GM12801 (cell line): ENCODE data around the gene C2orf42.

ENCODE experiments used
- CTCF ChIP-seq: IDR thresholded peaks from one replicate; pipeline ENCODE4 v1.5.1; 2011; ENCODE audit warnings: control low read depth; ENCODE audit not compliant: insufficient read length; ENCODE audit errors: extremely low read depth

Gene C2orf42

GRCh38 chr2:70145851-70146739 is 44.7 kb downstream of the C2orf42 start:
- TF ChIP-seq CTCF = no peak

GRCh38 chr2:70145144-70145490 is 45.7 kb downstream of the C2orf42 start:
- no peak for TF ChIP-seq CTCF

- TF ChIP-seq CTCF = no peak
These were observed 46.2 kb downstream of the C2orf42 start for GRCh38 chr2:70144443-70145143.

- no peak for TF ChIP-seq CTCF
These were observed 47.3 kb downstream of the C2orf42 start for GRCh38 chr2:70143314-70144150.

- TF ChIP-seq CTCF = no peak
These were observed 48.1 kb downstream of the C2orf42 start for GRCh38 chr2:70142590-70143313.

GRCh38 chr2:70141902-70142589 is 48.8 kb downstream of the C2orf42 start:
- TF ChIP-seq CTCF = no peak
